GM12865 (cell line): ENCODE data around the gene EYA4.
"Not testable (repeated sequence)": the region's sequence is repeated elsewhere in the genome, so short reads cannot be mapped to it uniquely, and the experiment has no call there.

ENCODE experiments used
- DNase-seq: peaks from one replicate; pipeline ENCODE4 v3.0.0; 2010; ENCODE audit warnings: low read depth
- H3K4me3 ChIP-seq: 2 replicates; pipeline ENCODE4 v1.5.1; 2011; ENCODE audit warnings: mild to moderate bottlenecking, low read depth, low read length, control low read depth
- CTCF ChIP-seq: IDR thresholded peaks from 2 replicates; pipeline ENCODE4 v1.5.1; 2011; ENCODE audit warnings: low read length, control low read depth, low read depth, inconsistent platforms; ENCODE audit not compliant: insufficient read depth; ENCODE audit errors: missing control alignments

Gene EYA4

GRCh38 chr6:133548423-133549159 lies 307.4 kb downstream of the EYA4 start:
- H3K4me3 ChIP-seq: no peak overlapping the region
- no peak for DNase-seq
- no peak for TF ChIP-seq CTCF

GRCh38 chr6:133549371-133549801 lies 308.2 kb downstream of the EYA4 start:
- TF ChIP-seq CTCF: no peak
- no peak for DNase-seq

GRCh38 chr6:133550026-133550425 lies 308.9 kb downstream of the EYA4 start:
- no peak for DNase-seq
- no peak for TF ChIP-seq CTCF
- no peak overlapping the region for H3K4me3 ChIP-seq

More at GRCh38 chr6:133549371-133549801, 308.2 kb downstream of the EYA4 start:
- H3K4me3 ChIP-seq: no peak overlapping the region

- no peak for TF ChIP-seq CTCF
- no peak for DNase-seq
- no peak overlapping the region for H3K4me3 ChIP-seq
Measured at GRCh38 chr6:133551436-133551835, 310.3 kb downstream of the EYA4 start.

GRCh38 chr6:133551847-133552341 lies 310.7 kb downstream of the EYA4 start:
- TF ChIP-seq CTCF: no peak
- no peak overlapping the region for H3K4me3 ChIP-seq
- no peak for DNase-seq

- peak; percentile 44 for DNase-seq
- no peak overlapping the region for H3K4me3 ChIP-seq
- peak; percentile 37 for TF ChIP-seq CTCF
Measured at GRCh38 chr6:133553652-133554051, 312.5 kb downstream of the EYA4 start.

GRCh38 chr6:133554121-133554520 lies 313.0 kb downstream of the EYA4 start:
- DNase-seq, H3K4me3 ChIP-seq: not testable (repeated sequence)
